ENCODE measurements around the gene UBAC1. TPM values are rescaled to one million over a fixed set of nuclear protein-coding genes. Genes with fewer than 3 reads are reported as not detected.
"Not testable (repeated sequence)": the region's sequence is repeated elsewhere in the genome, so short reads cannot be mapped to it uniquely, and the experiment has no call there.

Gene UBAC1
- total and polyA plus RNA-seq, 2 donors, result 42.3 to 73.6 TPM

DNA sequence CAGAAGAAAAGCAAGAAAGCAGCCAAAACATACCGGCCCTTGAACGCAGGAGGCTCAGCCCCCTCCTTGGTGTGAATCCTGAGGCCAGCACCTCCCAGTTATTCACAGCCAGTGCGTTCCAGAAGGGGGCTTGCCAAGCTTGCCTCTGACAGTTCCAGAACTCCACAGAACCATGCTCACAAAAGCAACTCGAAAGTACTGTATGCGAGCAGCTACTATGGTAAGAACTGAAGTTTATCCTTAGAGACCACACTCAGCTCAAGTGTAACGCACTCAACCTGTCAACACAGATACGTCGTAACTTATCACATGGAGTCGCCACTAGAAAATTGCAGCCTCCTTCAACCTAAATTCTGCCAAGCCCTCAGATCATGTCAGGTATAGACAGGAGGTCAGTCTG, 1.4 kb downstream of the UBAC1 start:
- DNase-seq (ENCODE audit: low read depth in 6 of 9, low spot score in 9 of 9), result no peak
- no peaks in the 10 kb centered on the region for H3K9me3 ChIP-seq (ENCODE audit: control insufficient read depth in 2 of 2, insufficient read depth in 1 of 2, low read length in 1 of 2)
- peak overlapping the region; percentile 65 to 74 for H3K4me3 ChIP-seq (ENCODE audit: low read length in 2 of 2)
- H3K27me3 ChIP-seq (ENCODE audit: control insufficient read depth in 2 of 2, insufficient read depth in 1 of 2, low read length in 1 of 2), result peaks cover 0 to 25% of the 10 kb centered on the region in 2 donors
- H3K36me3 ChIP-seq (ENCODE audit: control insufficient read depth in 2 of 2, insufficient read depth in 2 of 2, low read length in 1 of 2), result peaks cover 0 to 5% of the 10 kb centered on the region in 2 donors
- 93% methylated on average over 9 of the region's 9 CpGs for WGBS
- H3K27ac ChIP-seq (ENCODE audit: low read depth in 1 of 2, low read length in 1 of 2), result no peak overlapping the region
- H3K4me1 ChIP-seq (ENCODE audit: control insufficient read depth in 2 of 2, insufficient read depth in 2 of 2, low read length in 2 of 2), result peaks cover 3 to 24% of the 10 kb centered on the region in 2 donors

DNA sequence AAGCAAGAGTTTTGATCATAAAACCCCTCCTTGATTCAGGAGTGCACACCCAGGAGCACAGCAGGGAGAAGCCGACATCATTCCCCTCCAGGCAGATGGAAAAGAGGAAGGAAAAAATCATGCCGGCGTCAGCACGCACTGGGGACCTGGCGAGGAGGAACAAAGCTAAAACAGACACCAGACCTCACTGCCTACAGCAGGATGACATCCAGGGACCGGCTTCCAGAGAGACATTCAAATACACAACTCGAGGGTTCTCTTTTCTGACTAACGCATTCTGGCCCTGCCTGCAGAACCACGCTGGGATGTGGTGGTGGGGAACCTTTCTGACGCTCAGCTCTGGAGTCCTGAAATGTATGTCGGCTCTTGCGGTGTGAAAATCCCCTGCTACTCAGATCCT, 2.7 kb downstream of the UBAC1 start:
- Histone ChIP-seq H3K4me1 (ENCODE audit: control insufficient read depth in 2 of 2, insufficient read depth in 2 of 2, low read length in 2 of 2) (peaks cover 3 to 24% of the 10 kb centered on the region in 2 donors), H3K27me3 (ENCODE audit: control insufficient read depth in 2 of 2, insufficient read depth in 1 of 2, low read length in 1 of 2) (peaks cover 0 to 19% of the 10 kb centered on the region in 2 donors), H3K27ac (ENCODE audit: low read depth in 1 of 2, low read length in 1 of 2) (no peak overlapping the region), H3K36me3 (ENCODE audit: control insufficient read depth in 2 of 2, insufficient read depth in 2 of 2, low read length in 1 of 2) (peaks cover 0 to 9% of the 10 kb centered on the region in 2 donors), H3K4me3 (ENCODE audit: low read length in 2 of 2) (no peak overlapping the region), H3K9me3 (ENCODE audit: control insufficient read depth in 2 of 2, insufficient read depth in 1 of 2, low read length in 1 of 2) (no peaks in the 10 kb centered on the region)
- DNase-seq (ENCODE audit: low read depth in 6 of 9, low spot score in 9 of 9), result no peak
- 78% methylated on average over 12 of the region's 12 CpGs for WGBS

DNA sequence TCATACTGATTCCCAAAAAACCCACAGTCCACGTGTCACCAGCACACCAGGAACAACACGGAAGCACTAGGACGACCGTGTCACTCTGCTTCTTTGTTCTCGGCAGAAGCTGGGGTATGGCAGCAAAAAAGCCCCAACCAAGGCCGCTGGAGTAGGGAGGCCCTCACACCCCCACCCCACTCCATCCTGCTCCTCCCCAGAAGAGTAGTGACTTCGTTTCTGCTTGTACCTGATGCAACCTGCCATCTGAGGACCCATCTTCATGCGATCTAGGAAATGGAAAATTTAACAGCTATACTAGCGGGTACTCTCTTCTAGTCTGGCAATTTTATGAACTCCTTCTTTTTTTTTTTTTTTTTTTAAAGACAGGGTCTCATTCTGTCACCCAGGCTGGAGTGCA, 3.7 kb downstream of the UBAC1 start:
- peaks cover 7 to 16% of the 10 kb centered on the region in 2 donors for H3K36me3 ChIP-seq (ENCODE audit: control insufficient read depth in 2 of 2, insufficient read depth in 2 of 2, low read length in 1 of 2)
- H3K27ac ChIP-seq (ENCODE audit: low read depth in 1 of 2, low read length in 1 of 2), result no peak overlapping the region
- no peaks in the 10 kb centered on the region for H3K9me3 ChIP-seq (ENCODE audit: control insufficient read depth in 2 of 2, insufficient read depth in 1 of 2, low read length in 1 of 2)
- WGBS, result 96% methylated on average over 9 of the region's 9 CpGs
- H3K4me1 ChIP-seq (ENCODE audit: control insufficient read depth in 2 of 2, insufficient read depth in 2 of 2, low read length in 2 of 2), result peaks cover 3 to 22% of the 10 kb centered on the region in 2 donors
- no peak for DNase-seq (ENCODE audit: low read depth in 6 of 9, low spot score in 9 of 9)
- peaks cover 0 to 12% of the 10 kb centered on the region in 2 donors for H3K27me3 ChIP-seq (ENCODE audit: control insufficient read depth in 2 of 2, insufficient read depth in 1 of 2, low read length in 1 of 2)
- no peak overlapping the region for H3K4me3 ChIP-seq (ENCODE audit: low read length in 2 of 2)

DNA sequence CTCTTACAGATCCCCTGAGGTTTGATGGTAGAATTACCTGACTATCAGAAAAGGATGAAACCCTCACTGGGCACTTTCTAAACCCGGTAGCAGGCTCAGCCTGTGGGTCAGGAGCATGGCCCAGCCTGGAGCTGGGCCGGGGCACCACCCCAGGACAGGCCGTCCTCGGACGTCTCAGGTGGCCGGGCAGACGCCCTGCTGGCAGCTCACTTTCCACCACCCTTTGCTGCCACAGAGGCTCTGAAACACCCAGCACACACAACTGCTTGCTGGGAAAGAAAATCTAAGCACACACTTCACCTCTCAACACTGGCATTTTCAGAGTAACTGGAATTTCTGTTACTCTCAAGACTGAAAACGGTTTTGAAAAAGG, 4.4 kb downstream of the UBAC1 start:
- H3K36me3 ChIP-seq (ENCODE audit: control insufficient read depth in 2 of 2, insufficient read depth in 2 of 2, low read length in 1 of 2), result peaks cover 12 to 22% of the 10 kb centered on the region in 2 donors
- DNase-seq (ENCODE audit: low read depth in 6 of 9, low spot score in 9 of 9), result no peak
- 95% methylated on average over 8 of the region's 8 CpGs for WGBS

DNA sequence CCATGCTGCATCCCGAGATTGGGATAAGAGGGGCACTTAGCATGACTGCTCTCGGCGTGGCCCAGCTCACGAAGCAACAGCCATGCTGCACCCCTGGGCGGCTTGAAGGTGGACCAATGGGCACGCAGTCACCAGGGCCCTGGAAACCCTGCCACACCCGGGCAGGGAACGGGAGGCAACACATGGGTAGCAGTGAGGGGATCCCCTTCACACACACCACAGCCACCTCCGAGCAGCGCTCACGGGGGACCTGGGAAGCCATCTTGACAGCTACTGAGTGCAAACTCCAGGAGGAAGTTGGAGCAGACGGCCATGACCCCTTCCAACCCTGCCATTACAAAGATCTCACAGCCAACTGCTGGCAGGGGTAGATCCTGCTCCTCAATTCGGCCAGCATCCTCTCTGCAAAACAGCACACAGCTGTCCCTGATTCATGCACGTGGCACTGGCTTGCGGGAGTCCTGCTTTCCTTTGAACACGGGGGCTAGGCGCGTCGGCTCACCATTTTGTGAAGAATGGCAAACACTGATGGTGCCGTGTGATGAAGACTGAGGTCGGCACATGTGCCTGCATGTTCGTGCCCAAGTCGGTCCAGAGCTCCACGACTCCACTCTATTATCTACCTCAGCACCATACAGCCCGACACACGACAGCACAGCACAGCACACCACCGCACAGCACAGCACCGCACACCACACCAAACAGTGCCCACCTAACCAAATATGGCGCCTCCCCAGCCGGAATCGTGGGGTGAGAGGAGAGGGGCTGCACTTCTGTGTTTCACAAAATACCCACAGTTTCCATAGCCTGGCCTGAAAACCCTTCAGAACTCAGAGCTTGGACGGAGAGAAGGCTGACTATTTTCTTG, 5.0 kb downstream of the UBAC1 start:
- no peak for DNase-seq (ENCODE audit: low read depth in 6 of 9, low spot score in 9 of 9)
- 96% methylated on average over 32 of the region's 32 CpGs for WGBS
- peaks cover 0 to 3% of the 10 kb centered on the region in 2 donors for H3K27me3 ChIP-seq (ENCODE audit: control insufficient read depth in 2 of 2, insufficient read depth in 1 of 2, low read length in 1 of 2)
- peaks cover 3 to 15% of the 10 kb centered on the region in 2 donors for H3K4me1 ChIP-seq (ENCODE audit: control insufficient read depth in 2 of 2, insufficient read depth in 2 of 2, low read length in 2 of 2)
- H3K4me3 ChIP-seq (ENCODE audit: low read length in 2 of 2), result no peak overlapping the region
- no peak overlapping the region for H3K27ac ChIP-seq (ENCODE audit: low read depth in 1 of 2, low read length in 1 of 2)
- no peaks in the 10 kb centered on the region for H3K9me3 ChIP-seq (ENCODE audit: control insufficient read depth in 2 of 2, insufficient read depth in 1 of 2, low read length in 1 of 2)
- peaks cover 12 to 23% of the 10 kb centered on the region in 2 donors for H3K36me3 ChIP-seq (ENCODE audit: control insufficient read depth in 2 of 2, insufficient read depth in 2 of 2, low read length in 1 of 2)

More for the DNA sequence above, 4.4 kb downstream of the UBAC1 start:
- Histone ChIP-seq H3K27ac (ENCODE audit: low read depth in 1 of 2, low read length in 1 of 2) (no peak overlapping the region), H3K4me1 (ENCODE audit: control insufficient read depth in 2 of 2, insufficient read depth in 2 of 2, low read length in 2 of 2) (peaks cover 3 to 20% of the 10 kb centered on the region in 2 donors), H3K27me3 (ENCODE audit: control insufficient read depth in 2 of 2, insufficient read depth in 1 of 2, low read length in 1 of 2) (peaks cover 0 to 6% of the 10 kb centered on the region in 2 donors), H3K9me3 (ENCODE audit: control insufficient read depth in 2 of 2, insufficient read depth in 1 of 2, low read length in 1 of 2) (no peaks in the 10 kb centered on the region), H3K4me3 (ENCODE audit: low read length in 2 of 2) (no peak overlapping the region)

DNA sequence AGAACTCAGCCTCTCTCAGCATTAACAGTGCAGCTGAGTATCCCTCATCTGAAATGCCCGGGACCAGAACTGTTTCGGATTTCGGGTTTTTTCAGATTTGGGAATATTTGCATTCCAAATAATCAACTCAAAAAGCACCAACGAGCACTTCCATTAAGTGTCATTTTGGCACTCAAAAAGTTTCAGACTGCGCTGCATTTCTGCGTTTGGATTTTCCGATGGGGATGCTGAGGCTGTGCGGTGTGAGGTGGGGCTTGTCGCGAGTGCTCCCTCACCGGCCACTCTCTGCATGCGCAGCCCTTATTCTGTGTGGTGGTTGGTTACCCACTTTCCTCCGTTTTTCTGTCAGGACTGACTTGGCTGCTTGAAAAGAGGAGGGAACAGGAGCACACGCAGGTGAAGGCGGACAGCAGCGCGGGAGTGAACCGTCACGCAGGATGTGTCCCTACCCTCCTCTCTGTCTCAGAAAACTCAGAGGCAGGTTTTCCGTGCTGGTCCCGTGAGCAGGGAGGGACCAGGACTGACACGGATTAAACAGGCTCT, 8.4 kb downstream of the UBAC1 start:
- Histone ChIP-seq H3K9me3 (ENCODE audit: control insufficient read depth in 2 of 2, insufficient read depth in 1 of 2, low read length in 1 of 2) (no peaks in the 10 kb centered on the region), H3K4me1 (ENCODE audit: control insufficient read depth in 2 of 2, insufficient read depth in 2 of 2, low read length in 2 of 2) (peaks cover 0 to 13% of the 10 kb centered on the region in 2 donors), H3K27ac (ENCODE audit: low read depth in 1 of 2, low read length in 1 of 2) (peak overlapping the region; percentile 50 to 64), H3K27me3 (ENCODE audit: control insufficient read depth in 2 of 2, insufficient read depth in 1 of 2, low read length in 1 of 2) (no peaks in the 10 kb centered on the region), H3K36me3 (ENCODE audit: control insufficient read depth in 2 of 2, insufficient read depth in 2 of 2, low read length in 1 of 2) (peaks cover 22 to 24% of the 10 kb centered on the region in 2 donors), H3K4me3 (ENCODE audit: low read length in 2 of 2) (no peak overlapping the region)
- 96% methylated on average over 22 of the region's 22 CpGs for WGBS
- DNase-seq (ENCODE audit: low read depth in 6 of 9, low spot score in 9 of 9), result no peak

DNA sequence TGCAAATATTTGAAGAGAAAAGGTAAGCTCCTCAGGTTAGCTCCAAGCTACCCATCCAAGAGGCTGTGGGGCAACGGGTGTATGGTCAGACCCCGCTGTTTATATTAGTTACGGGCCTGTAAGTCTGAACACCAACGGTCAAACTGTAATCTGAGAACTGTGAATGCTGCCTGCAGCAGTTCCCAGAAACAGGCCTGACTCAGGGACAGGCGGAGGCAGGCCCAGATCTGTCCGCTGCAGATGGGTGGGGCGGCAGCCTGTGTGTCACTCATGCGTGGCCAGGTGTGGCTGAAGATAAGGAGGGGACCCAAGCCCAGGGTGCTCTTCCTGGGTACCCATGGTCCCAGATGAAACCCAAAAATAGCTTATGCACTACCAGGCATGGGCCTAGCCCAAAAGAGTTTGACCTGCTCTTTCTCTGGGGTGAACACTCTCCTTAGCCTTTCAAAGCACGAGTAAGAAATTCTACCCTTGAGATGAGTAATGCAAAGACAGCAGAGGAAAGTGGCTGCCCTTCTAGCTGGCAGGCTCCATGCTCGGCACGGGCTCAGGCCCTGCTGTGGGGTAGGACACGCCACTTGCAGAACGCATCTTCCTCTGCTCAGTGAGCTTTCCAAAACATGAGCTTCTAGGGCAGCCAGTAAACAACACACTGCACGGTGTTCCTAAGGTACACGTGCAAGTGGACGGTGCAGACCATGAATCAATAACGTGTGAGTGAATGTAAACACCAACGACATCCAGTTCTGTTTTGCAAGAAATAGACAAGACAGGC, 9.1 kb downstream of the UBAC1 start:
- Histone ChIP-seq H3K4me3 (ENCODE audit: low read length in 2 of 2) (no peak overlapping the region), H3K27me3 (ENCODE audit: control insufficient read depth in 2 of 2, insufficient read depth in 1 of 2, low read length in 1 of 2) (no peaks in the 10 kb centered on the region), H3K36me3 (ENCODE audit: control insufficient read depth in 2 of 2, insufficient read depth in 2 of 2, low read length in 1 of 2) (peaks cover 24 to 27% of the 10 kb centered on the region in 2 donors), H3K9me3 (ENCODE audit: control insufficient read depth in 2 of 2, insufficient read depth in 1 of 2, low read length in 1 of 2) (no peaks in the 10 kb centered on the region), H3K4me1 (ENCODE audit: control insufficient read depth in 2 of 2, insufficient read depth in 2 of 2, low read length in 2 of 2) (peaks cover 0 to 13% of the 10 kb centered on the region in 2 donors), H3K27ac (ENCODE audit: low read depth in 1 of 2, low read length in 1 of 2) (peak overlapping the region; percentile 26 to 64)
- peak in 1 of 9 donors; percentile 24 for DNase-seq (ENCODE audit: low read depth in 6 of 9, low spot score in 9 of 9)
- WGBS, result 91% methylated on average over 18 of the region's 18 CpGs

DNA sequence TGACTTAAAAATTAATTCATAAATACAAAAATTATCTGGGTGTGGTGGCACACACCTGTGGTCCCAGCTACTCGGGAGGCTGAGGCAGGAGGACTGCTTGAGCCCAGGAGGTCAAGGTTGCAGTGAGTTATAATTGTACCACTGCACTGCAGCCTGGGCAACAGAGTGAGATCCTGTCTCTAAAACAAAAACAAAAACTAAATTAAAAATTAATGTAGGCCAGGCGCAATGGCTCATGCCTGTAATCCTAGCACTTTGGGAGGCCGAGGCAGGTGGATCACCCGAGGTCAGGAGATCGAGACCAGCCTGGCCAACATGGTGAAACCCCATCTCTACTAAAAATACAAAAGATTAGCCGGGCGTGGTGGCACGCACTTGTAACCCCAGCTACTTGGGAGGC, 9.9 kb downstream of the UBAC1 start:
- peaks cover 0 to 13% of the 10 kb centered on the region in 2 donors for H3K4me1 ChIP-seq (ENCODE audit: control insufficient read depth in 2 of 2, insufficient read depth in 2 of 2, low read length in 2 of 2)
- H3K27ac ChIP-seq (ENCODE audit: low read depth in 1 of 2, low read length in 1 of 2); H3K4me3 ChIP-seq (ENCODE audit: low read length in 2 of 2); DNase-seq (ENCODE audit: low read depth in 6 of 9, low spot score in 9 of 9); H3K27me3 ChIP-seq (ENCODE audit: control insufficient read depth in 2 of 2, insufficient read depth in 1 of 2, low read length in 1 of 2); H3K9me3 ChIP-seq (ENCODE audit: control insufficient read depth in 2 of 2, insufficient read depth in 1 of 2, low read length in 1 of 2): not testable (repeated sequence)
- 96% methylated on average over 8 of the region's 8 CpGs for WGBS
- peaks cover 32 to 34% of the 10 kb centered on the region in 2 donors for H3K36me3 ChIP-seq (ENCODE audit: control insufficient read depth in 2 of 2, insufficient read depth in 2 of 2, low read length in 1 of 2)

All from thymus (tissue), 11 donors.